ENCODE results near the gene CPSF2. TPM values are rescaled to one million over a fixed set of nuclear protein-coding genes. Genes with fewer than 3 reads are reported as not detected.

Gene CPSF2
- total RNA-seq, 1 experiment from 2014 or later, result 51.5 TPM

- TF ChIP-seq EZH2phosphoT487 (IDR thresholded peaks at IDR 0.05; ENCODE audit: borderline replicate concordance, low read length) (no peak), CTCF (conservative IDR thresholded peaks at IDR 0.05; ENCODE audit: low read depth, low read length) (no peak), EZH2 (IDR thresholded peaks at IDR 0.05; ENCODE audit: low read length, unreplicated experiment) (no peak)
- DNase-seq (no peak), ATAC-seq (no peak)
- Histone ChIP-seq H3K36me3 (ENCODE audit: low read depth, low read length) (no peaks in the 10 kb centered on the region), H3K9me3 (ENCODE audit: low read length) (no peaks in the 10 kb centered on the region), H4K20me1 (ENCODE audit: low read length) (no peaks in the 10 kb centered on the region), H3K9ac (ENCODE audit: low read length) (no peak overlapping the region), H3K9me2 (replicated peaks; ENCODE audit: low read length) (no peaks in the 10 kb centered on the region), H3F3A (ENCODE audit: low read length, unreplicated experiment) (no peaks in the 10 kb centered on the region), H3K27ac (ENCODE audit: low read length) (no peak overlapping the region), H3K27me3 (ENCODE audit: low read length) (no peaks in the 10 kb centered on the region), H3K79me2 (ENCODE audit: low read length) (peaks cover 14% of the 10 kb centered on the region), H3K4me1 (ENCODE audit: insufficient read depth, low read length) (peaks cover 6% of the 10 kb centered on the region), H3K4me2 (ENCODE audit: low read length) (no peak overlapping the region), H2AFZ (ENCODE audit: low read length) (no peak overlapping the region), H3K4me3 (ENCODE audit: low read length) (no peak overlapping the region)
- BruUV-seq (replicated peaks), result no TSS peak
- POLR2A ChIA-PET (ENCODE audit: unreplicated experiment), result no interaction called here
- intact Hi-C loops (cut with micrococcal nuclease), result no loop called here
- CTCF ChIA-PET, result interaction anchor here (0.6 kb wide), 1 partner anchor 8 kb away, joined by 3 read pairs; no protein-coding TSS in a partner anchor
Observed at GRCh38 chr14:92109490-92109889, 12.3 kb upstream of the CPSF2 start.

GRCh38 chr14:92121207-92121669 is 531 bp upstream of the CPSF2 start:
- no peak for TF ChIP-seq EZH2phosphoT487 (IDR thresholded peaks at IDR 0.05; ENCODE audit: borderline replicate concordance, low read length)
- no peak for TF ChIP-seq CTCF (conservative IDR thresholded peaks at IDR 0.05; ENCODE audit: low read depth, low read length)
- TF ChIP-seq EZH2 (IDR thresholded peaks at IDR 0.05; ENCODE audit: low read length, unreplicated experiment), result no peak
- no peaks in the 10 kb centered on the region for H3K9me2 ChIP-seq (replicated peaks; ENCODE audit: low read length)
- no peaks in the 10 kb centered on the region for H3K27me3 ChIP-seq (ENCODE audit: low read length)
- peaks cover 14% of the 10 kb centered on the region; the same call in 1 of the 2 replicates for H3K4me1 ChIP-seq (ENCODE audit: insufficient read depth, low read length)
- ChIA-PET POLR2A (ENCODE audit: unreplicated experiment) (interaction anchor here (0.6 to 1.1 kb wide), 2 partner anchors 15 to 81 kb away, joined by 3 read pairs; partner anchors contain the start of gene ATXN3), CTCF (interaction anchor here (0.7 to 1.8 kb wide), 2 partner anchors 15 to 565 kb away, joined by 3 to 18 read pairs; partner anchors contain the start of gene ATXN3)
- intact Hi-C loops (cut with micrococcal nuclease), result loop anchor here (1.0 kb wide), 1 partner anchor 15 kb away; the partner anchor contains the start of gene ATXN3
- no peaks in the 10 kb centered on the region for H3K9me3 ChIP-seq (ENCODE audit: low read length)
- H3K79me2 ChIP-seq (ENCODE audit: low read length), result peaks cover 62% of the 10 kb centered on the region
- ATAC-seq (peak; percentile 51), DNase-seq (peak; percentile 12)
- peak overlapping the region; percentile 99 for H3K9ac ChIP-seq (ENCODE audit: low read length)
- H3K4me3 ChIP-seq (ENCODE audit: low read length), result peak overlapping the region; percentile 99
- H3K36me3 ChIP-seq (ENCODE audit: low read depth, low read length), result peaks cover 15% of the 10 kb centered on the region; the same call in 1 of the 2 replicates
- no peaks in the 10 kb centered on the region for H4K20me1 ChIP-seq (ENCODE audit: low read length)
- peak overlapping the region; percentile 96 for H2AFZ ChIP-seq (ENCODE audit: low read length)
- H3F3A ChIP-seq (ENCODE audit: low read length, unreplicated experiment), result no peaks in the 10 kb centered on the region
- H3K27ac ChIP-seq (ENCODE audit: low read length), result peak overlapping the region; percentile 78
- BruUV-seq (replicated peaks), result TSS peak; percentile 84
- peak overlapping the region; percentile 90 for H3K4me2 ChIP-seq (ENCODE audit: low read length)

- CTCF ChIA-PET, result interaction anchor here (1.8 kb wide), 1 partner anchor 16 kb away, joined by 18 read pairs; the partner anchor contains the start of gene ATXN3
- DNase-seq (peak; percentile 7), ATAC-seq (peak; percentile 21)
- Histone ChIP-seq H4K20me1 (ENCODE audit: low read length) (no peaks in the 10 kb centered on the region), H2AFZ (ENCODE audit: low read length) (peak overlapping the region; percentile 96), H3K4me1 (ENCODE audit: insufficient read depth, low read length) (peaks cover 14% of the 10 kb centered on the region; the same call in 1 of the 2 replicates), H3K27me3 (ENCODE audit: low read length) (no peaks in the 10 kb centered on the region), H3K9me2 (replicated peaks; ENCODE audit: low read length) (no peaks in the 10 kb centered on the region), H3F3A (ENCODE audit: low read length, unreplicated experiment) (no peaks in the 10 kb centered on the region), H3K36me3 (ENCODE audit: low read depth, low read length) (peaks cover 13% of the 10 kb centered on the region; the same call in 1 of the 2 replicates), H3K27ac (ENCODE audit: low read length) (peak overlapping the region; percentile 78), H3K9me3 (ENCODE audit: low read length) (no peaks in the 10 kb centered on the region), H3K9ac (ENCODE audit: low read length) (peak overlapping the region; percentile 99), H3K79me2 (ENCODE audit: low read length) (peaks cover 62% of the 10 kb centered on the region), H3K4me3 (ENCODE audit: low read length) (peak overlapping the region; percentile 99), H3K4me2 (ENCODE audit: low read length) (peak overlapping the region; percentile 90)
- BruUV-seq (replicated peaks), result no TSS peak
- intact Hi-C loops (cut with micrococcal nuclease), result no loop called here
- POLR2A ChIA-PET (ENCODE audit: unreplicated experiment), result interaction anchor here (1.1 kb wide), 1 partner anchor 16 kb away, joined by 3 read pairs; the partner anchor contains the start of gene ATXN3
- TF ChIP-seq CTCF (conservative IDR thresholded peaks at IDR 0.05; ENCODE audit: low read depth, low read length), result no peak
- TF ChIP-seq EZH2phosphoT487 (IDR thresholded peaks at IDR 0.05; ENCODE audit: borderline replicate concordance, low read length), result no peak
- TF ChIP-seq EZH2 (IDR thresholded peaks at IDR 0.05; ENCODE audit: low read length, unreplicated experiment), result no peak
Observed at GRCh38 chr14:92122351-92122677, 545 bp downstream of the CPSF2 start.
